Measurements from ENCODE around the gene TTC7B. TPM values are rescaled to one million over a fixed set of nuclear protein-coding genes. Genes with fewer than 3 reads are reported as not detected.

The TTC7B gene
- total RNA-seq, 1 donor from 2014 or later, result 83.1 TPM

DNA sequence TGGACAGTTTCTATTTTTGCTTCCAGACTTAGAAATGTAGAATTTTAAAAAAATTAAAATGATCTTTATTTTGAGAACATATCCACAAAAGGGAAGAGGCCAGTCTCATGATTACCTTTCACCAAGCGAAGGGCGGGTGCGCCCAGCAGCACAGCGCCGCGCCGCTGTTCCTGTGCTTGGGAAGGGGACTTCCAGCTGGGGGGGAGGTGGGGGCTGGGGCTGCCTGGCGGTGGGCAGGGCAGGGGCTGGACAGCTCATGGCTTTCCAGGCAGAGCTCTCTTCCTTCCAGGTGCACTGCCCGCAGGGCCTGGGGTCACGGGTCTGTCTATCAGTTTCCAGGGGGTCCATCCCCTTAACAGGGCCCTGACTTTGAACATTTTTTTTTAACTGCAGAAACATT lies 199.9 kb downstream of the TTC7B start:
- no peak for DNase-seq
- H3K36me3 Mint-ChIP-seq (ENCODE audit: unreplicated experiment), result peaks cover 5% of the 10 kb centered on the region
- peaks cover 2% of the 10 kb centered on the region for H3K9me3 Mint-ChIP-seq (ENCODE audit: unreplicated experiment)
- TF ChIP-seq, protein P1, sequence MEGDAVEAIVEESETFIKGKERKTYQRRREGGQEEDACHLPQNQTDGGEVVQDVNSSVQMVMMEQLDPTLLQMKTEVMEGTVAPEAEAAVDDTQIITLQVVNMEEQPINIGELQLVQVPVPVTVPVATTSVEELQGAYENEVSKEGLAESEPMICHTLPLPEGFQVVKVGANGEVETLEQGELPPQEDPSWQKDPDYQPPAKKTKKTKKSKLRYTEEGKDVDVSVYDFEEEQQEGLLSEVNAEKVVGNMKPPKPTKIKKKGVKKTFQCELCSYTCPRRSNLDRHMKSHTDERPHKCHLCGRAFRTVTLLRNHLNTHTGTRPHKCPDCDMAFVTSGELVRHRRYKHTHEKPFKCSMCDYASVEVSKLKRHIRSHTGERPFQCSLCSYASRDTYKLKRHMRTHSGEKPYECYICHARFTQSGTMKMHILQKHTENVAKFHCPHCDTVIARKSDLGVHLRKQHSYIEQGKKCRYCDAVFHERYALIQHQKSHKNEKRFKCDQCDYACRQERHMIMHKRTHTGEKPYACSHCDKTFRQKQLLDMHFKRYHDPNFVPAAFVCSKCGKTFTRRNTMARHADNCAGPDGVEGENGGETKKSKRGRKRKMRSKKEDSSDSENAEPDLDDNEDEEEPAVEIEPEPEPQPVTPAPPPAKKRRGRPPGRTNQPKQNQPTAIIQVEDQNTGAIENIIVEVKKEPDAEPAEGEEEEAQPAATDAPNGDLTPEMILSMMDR (IDR thresholded peaks at IDR 0.05; ENCODE audit: partially characterized antibody, unreplicated experiment), result no peak
- no peak overlapping the region for H3K4me3 Mint-ChIP-seq (ENCODE audit: unreplicated experiment)
- peaks cover 8% of the 10 kb centered on the region for H3K27me3 Mint-ChIP-seq (ENCODE audit: unreplicated experiment)
- no peak overlapping the region for H3K27ac Mint-ChIP-seq (ENCODE audit: unreplicated experiment)
- peaks cover 15% of the 10 kb centered on the region for H3K4me1 Mint-ChIP-seq (ENCODE audit: low read depth, unreplicated experiment)

DNA sequence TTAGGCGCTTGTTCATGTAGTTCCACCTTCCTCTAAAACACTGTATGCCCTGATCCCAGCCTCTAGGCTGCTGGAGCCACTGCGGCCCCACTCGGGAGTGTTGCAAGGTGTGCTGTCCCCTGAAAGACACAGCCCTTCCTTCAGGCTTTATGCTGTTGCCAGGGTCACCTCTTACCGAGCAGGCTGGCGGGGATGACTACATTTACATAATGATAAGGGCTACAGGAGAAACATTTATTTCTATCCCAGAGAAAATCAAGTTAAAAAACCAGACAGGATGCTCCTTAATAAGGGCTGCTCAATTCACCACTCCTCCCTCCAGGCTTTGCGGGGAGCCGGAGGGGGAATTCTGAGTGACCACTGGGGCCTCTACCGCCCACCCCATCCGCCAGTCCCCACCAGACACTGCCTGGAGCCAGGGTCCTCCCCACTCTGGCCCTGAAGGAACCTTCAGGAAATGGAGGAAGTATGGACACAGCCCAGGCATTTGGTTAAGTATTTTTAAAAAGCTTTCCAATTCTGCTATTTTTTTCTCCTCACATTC lies 200.6 kb downstream of the TTC7B start:
- Mint-ChIP-seq H3K36me3 (ENCODE audit: unreplicated experiment) (peaks cover 1% of the 10 kb centered on the region), H3K4me1 (ENCODE audit: low read depth, unreplicated experiment) (peaks cover 12% of the 10 kb centered on the region), H3K27me3 (ENCODE audit: unreplicated experiment) (peaks cover 5% of the 10 kb centered on the region), H3K4me3 (ENCODE audit: unreplicated experiment) (no peak overlapping the region), H3K9me3 (ENCODE audit: unreplicated experiment) (peaks cover 2% of the 10 kb centered on the region), H3K27ac (ENCODE audit: unreplicated experiment) (no peak overlapping the region)
- TF ChIP-seq, protein P1 (IDR thresholded peaks at IDR 0.05; ENCODE audit: partially characterized antibody, unreplicated experiment), result no peak
- DNase-seq, result no peak

DNA sequence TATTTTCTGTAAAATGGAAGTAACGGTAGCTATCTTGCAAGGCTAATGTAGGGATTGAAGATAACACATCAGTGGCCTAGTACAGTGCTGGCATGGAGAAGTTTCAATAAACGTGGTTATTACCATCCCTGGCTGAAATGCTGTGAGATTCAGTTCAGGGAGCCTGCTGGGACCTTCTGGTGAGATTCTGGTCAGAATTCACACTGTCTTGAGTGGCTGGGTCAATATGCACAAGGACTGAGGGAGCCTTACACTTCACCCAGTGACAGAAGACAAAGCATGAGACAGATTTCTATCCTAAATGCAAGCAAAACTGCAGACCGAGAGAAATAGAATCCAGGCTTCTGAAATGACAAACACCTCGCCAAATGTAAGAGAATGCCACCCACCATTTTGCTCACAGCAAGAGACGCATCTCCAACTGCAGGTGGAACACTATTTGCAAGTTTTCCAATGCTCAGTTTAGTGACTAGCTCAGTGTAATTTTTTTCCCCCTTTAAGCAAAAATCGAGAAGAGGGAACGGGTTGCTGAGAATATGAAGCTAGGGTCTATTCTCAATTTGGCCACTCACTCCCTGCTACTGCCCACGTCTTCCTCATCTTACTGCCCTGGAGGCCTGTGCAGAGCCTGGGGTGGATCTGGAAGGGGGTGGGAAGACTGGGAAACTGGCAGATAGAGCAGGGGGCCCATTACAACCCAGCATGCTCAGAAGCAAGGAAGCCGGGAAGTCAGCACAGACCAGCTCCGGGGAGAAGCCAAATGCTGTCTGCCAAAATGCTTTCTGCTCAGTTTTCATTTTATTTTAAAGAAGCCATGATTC lies 201.3 kb downstream of the TTC7B start:
- DNase-seq, result no peak
- no peak overlapping the region for H3K4me3 Mint-ChIP-seq (ENCODE audit: unreplicated experiment)
- H3K4me1 Mint-ChIP-seq (ENCODE audit: low read depth, unreplicated experiment), result peaks cover 12% of the 10 kb centered on the region
- TF ChIP-seq, protein P1 (IDR thresholded peaks at IDR 0.05; ENCODE audit: partially characterized antibody, unreplicated experiment), result no peak
- H3K9me3 Mint-ChIP-seq (ENCODE audit: unreplicated experiment), result peaks cover 2% of the 10 kb centered on the region
- no peak overlapping the region for H3K27ac Mint-ChIP-seq (ENCODE audit: unreplicated experiment)
- peaks cover 4% of the 10 kb centered on the region for H3K27me3 Mint-ChIP-seq (ENCODE audit: unreplicated experiment)
- no peaks in the 10 kb centered on the region for H3K36me3 Mint-ChIP-seq (ENCODE audit: unreplicated experiment)

DNA sequence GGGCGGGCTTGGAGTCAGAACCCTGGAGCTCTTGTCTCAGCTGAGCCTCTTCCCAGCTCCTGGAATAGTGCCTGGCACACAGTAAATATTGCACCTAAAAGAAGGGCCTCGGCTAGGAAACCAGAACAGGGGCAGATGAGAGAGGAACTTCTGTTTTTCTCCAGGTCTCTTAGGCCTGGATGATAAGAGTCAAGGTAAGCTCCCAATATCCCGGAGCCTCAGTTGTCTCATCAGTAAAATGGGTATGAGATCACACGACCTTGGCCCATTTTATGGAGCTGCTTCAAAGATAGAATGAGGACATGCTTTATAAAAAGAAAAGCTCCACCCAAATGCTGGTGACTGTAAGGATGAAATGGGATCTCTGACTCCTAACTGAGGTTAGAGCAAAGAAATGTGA lies 202.2 kb downstream of the TTC7B start:
- peaks cover 12% of the 10 kb centered on the region for H3K4me1 Mint-ChIP-seq (ENCODE audit: low read depth, unreplicated experiment)
- no peaks in the 10 kb centered on the region for H3K27me3 Mint-ChIP-seq (ENCODE audit: unreplicated experiment)
- H3K27ac Mint-ChIP-seq (ENCODE audit: unreplicated experiment), result no peak overlapping the region
- TF ChIP-seq, protein P1 (IDR thresholded peaks at IDR 0.05; ENCODE audit: partially characterized antibody, unreplicated experiment), result no peak
- H3K36me3 Mint-ChIP-seq (ENCODE audit: unreplicated experiment), result no peaks in the 10 kb centered on the region
- no peak overlapping the region for H3K4me3 Mint-ChIP-seq (ENCODE audit: unreplicated experiment)
- peaks cover 2% of the 10 kb centered on the region for H3K9me3 Mint-ChIP-seq (ENCODE audit: unreplicated experiment)
- DNase-seq, result no peak

DNA sequence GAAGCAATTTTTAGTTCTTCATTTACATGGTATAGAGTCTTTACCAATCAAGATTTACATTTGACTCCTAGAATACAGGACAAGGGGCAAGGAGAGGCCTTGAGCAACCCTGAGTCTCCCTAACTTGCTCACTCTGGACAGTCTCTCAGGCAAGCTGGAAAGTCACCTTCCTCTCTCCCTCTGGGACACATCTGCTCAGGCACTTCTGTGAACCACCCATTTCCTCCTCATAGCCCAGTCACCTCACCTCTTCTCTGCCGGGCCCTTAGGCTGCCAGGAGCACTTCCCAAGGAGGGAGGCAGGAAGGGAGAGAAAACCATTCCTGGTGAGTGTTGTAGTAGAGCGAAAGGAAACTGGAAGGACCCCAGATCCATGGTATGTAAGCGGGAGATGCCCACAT lies 202.8 kb downstream of the TTC7B start:
- H3K9me3 Mint-ChIP-seq (ENCODE audit: unreplicated experiment), result peaks cover 2% of the 10 kb centered on the region
- TF ChIP-seq, protein P1 (IDR thresholded peaks at IDR 0.05; ENCODE audit: partially characterized antibody, unreplicated experiment), result no peak
- no peak overlapping the region for H3K4me3 Mint-ChIP-seq (ENCODE audit: unreplicated experiment)
- H3K4me1 Mint-ChIP-seq (ENCODE audit: low read depth, unreplicated experiment), result peaks cover 13% of the 10 kb centered on the region
- H3K36me3 Mint-ChIP-seq (ENCODE audit: unreplicated experiment), result no peaks in the 10 kb centered on the region
- no peak overlapping the region for H3K27ac Mint-ChIP-seq (ENCODE audit: unreplicated experiment)
- no peak for DNase-seq
- no peaks in the 10 kb centered on the region for H3K27me3 Mint-ChIP-seq (ENCODE audit: unreplicated experiment)
